ENCODE results near the gene PFDN2.
"Not testable (repeated sequence)": the region's sequence is repeated elsewhere in the genome, so short reads cannot be mapped to it uniquely, and the experiment has no call there.

Gene PFDN2

GRCh38 chr1:161137881-161138280, 20.0 kb upstream of the PFDN2 start:
- DNase-seq: no peak

GRCh38 chr1:161133220-161133740, 15.4 kb upstream of the PFDN2 start:
- no peak for DNase-seq

- peak; percentile 93 for DNase-seq
Observed at GRCh38 chr1:161132410-161133219, 14.8 kb upstream of the PFDN2 start, which contains the start of gene DEDD. Gene DEDD (minus strand): TSS chr1:161132667. CDS start chr1:161124462, 8,205 bp downstream.

GRCh38 chr1:161131523-161132409, 13.9 kb upstream of the PFDN2 start:
- DNase-seq: no peak

GRCh38 chr1:161130266-161130665, 12.4 kb upstream of the PFDN2 start:
- no peak for DNase-seq

- no peak for DNase-seq
Observed at GRCh38 chr1:161128591-161129420, 11.0 kb upstream of the PFDN2 start.

- DNase-seq: no peak
Observed at GRCh38 chr1:161127649-161128048, 9.8 kb upstream of the PFDN2 start.

GRCh38 chr1:161122967-161123366, 5.1 kb upstream of the PFDN2 start:
- no peak for DNase-seq

- no peak for DNase-seq
Observed at GRCh38 chr1:161121834-161122233, 4.0 kb upstream of the PFDN2 start.

- no peak for DNase-seq
Observed at GRCh38 chr1:161121042-161121650, 3.3 kb upstream of the PFDN2 start.

GRCh38 chr1:161119092-161119903, 1.5 kb upstream of the PFDN2 start:
- DNase-seq: peak; percentile 82

GRCh38 chr1:161115961-161116360, 1.9 kb downstream of the PFDN2 start:
- not testable (repeated sequence) for DNase-seq

- peak; percentile 46 for DNase-seq
Observed at GRCh38 chr1:161115132-161115711, 2.6 kb downstream of the PFDN2 start.

- no peak for DNase-seq
Observed at GRCh38 chr1:161114556-161114955, 3.3 kb downstream of the PFDN2 start.

- DNase-seq: no peak
Observed at GRCh38 chr1:161113915-161114314, 3.9 kb downstream of the PFDN2 start.

- DNase-seq: no peak
Observed at GRCh38 chr1:161111527-161111926, 6.3 kb downstream of the PFDN2 start.

- DNase-seq: no peak
Observed at GRCh38 chr1:161111117-161111516, 6.7 kb downstream of the PFDN2 start.

- no peak for DNase-seq
Observed at GRCh38 chr1:161106431-161106830, 11.4 kb downstream of the PFDN2 start.

- DNase-seq: no peak
Observed at GRCh38 chr1:161100556-161100955, 17.3 kb downstream of the PFDN2 start.

GRCh38 chr1:161099090-161099802, 18.6 kb downstream of the PFDN2 start:
- DNase-seq: no peak

Data from stimulated activated CD4-positive, alpha-beta T cell treated with anti-CD3 and anti-CD28 coated beads, Interleukin-4, amount 100 ng/mL, for 24 hours (primary cell).